ENCODE results near the gene HLF.

Gene HLF

DNA sequence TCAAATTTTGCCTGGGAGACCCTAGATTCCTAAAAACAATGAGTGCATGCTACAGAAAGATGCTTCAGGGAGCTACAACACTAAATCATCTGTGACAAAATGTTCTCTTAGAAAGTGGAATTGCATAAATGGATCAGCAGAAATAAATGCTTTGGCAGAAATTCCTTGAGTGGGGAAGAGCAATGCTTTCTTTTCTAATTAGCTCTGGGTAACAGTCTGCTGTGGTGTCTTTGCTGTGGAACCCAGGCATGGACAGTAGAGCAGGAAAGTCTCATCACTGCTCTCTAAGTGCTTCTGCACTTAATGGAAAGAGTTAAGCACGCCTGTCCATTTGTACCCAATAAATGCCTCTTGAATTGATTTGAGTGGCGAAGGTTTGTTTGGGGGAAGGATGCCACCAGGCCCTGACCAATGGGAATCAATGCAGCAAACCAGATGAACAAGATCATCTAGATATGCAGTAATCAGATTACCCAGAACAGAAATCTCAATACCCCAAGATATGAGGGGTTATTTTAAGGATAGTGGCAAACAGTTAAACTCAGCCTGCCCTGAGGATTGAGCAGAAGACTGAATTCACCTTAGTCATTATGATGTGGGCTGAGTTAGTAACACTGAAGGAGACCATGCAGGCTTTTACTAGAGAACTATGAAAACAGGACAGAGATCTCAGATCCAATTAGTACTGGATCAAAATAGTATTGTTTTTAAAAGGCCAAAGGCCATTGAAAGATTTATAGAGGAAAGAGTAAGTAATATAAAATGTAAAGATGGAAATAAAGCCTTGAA, 13.6 kb downstream of the HLF start:
- DNase-seq, result no peak

DNA sequence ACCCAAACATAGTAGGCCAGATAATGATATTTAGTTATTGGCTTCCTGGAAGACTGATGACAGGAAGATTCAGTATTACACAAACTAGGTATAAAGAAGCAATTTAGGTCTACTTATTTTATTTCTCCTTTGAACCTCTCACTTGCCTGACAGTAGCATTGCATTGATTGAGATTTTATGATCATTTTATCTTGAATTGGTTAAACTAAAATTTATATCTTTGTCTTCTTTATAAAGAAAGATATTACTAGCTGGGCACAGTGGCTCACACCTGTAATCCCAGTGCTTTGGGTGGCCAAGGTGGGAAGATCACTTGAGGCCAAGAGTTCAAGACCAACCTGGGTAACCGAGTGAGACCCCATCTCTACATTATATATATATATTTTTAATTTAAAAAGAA, 14.4 kb downstream of the HLF start:
- no peak for DNase-seq

DNA sequence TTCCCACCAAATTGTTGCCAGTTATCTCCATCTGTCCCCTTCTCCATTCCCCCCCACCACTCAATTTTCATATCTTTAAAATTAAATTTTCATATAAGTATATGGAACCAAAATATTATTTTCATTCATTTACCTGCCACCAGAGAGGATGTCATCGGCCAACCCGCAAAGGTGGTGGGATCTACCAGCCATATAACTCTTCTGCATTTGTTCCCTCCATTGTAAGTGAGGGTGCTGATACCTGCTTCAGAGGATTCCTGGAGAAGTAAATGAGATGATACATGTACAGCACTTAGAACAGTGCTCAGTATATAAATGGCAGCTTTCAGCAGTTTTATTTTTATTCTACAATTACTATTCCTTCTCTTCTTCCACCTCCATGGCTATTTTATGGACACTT, 15.0 kb downstream of the HLF start:
- no peak for DNase-seq

DNA sequence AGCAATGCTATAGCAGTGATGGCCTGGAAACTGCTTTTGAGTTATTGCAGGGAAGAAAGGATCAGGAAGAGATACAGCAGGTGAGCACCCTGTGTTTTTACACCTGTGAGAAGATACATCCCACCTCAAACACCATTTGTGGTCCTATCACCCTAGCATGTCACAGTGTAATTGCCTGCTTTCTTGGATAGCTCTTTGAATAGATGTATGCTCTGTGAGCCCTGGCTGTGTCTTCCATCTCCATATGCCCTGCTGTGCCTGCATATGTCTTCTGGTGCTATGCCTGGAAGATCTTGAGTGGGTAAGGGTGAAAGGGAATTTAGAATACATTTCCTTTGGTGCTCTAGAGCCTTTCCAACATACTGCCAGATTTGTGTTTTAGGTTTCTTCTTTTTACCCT, 15.5 kb downstream of the HLF start:
- no peak for DNase-seq

DNA sequence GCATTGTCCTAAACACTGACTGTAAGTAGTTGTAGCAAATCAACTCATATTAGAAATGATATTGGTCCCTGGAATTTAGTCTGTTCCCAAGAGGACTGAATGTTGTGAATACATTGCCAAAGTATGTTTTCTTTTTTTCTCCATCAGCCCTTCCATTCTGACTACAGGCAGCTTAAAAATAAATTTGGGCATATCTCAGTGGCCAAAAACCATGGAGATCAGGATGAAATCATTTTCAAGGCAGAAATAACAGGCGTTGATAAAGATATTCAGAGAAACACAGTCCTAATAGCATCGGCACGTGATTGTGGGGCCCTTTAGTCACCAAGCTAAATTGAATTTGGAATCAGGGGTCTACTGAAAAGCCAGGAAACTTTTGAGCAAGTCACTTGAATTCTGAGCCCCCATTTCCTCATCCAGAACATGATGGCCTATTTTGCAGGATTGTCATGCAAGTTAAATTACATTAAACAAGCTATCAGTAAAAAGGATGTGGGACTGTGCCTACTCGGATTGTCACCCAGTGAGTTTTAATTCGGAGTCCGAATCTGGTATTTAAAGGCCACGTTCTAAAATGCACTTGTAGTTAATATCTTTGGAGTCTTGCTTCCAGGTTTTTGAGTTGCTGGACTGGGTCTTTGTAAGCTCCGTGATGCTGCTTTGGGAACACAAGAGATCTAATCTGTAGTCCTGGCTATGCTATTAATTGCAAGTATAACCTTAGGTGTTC, 17.1 kb downstream of the HLF start:
- DNase-seq, result no peak

DNA sequence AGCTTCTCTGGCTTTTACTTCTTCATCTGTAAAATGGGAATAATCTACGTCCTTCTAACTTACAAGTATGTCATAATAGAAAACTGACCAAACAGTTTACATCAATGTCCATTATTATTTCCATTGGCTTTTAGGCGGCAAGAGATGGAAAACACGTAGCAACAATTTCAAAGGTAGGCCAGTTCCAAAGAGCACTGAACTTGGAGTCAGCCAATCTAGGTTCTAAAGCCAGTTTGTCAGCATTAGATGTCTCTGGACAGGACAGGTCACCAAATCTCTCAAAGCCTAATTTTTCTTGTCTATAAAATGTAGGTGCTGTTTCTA, 17.6 kb downstream of the HLF start:
- no peak for DNase-seq

DNA sequence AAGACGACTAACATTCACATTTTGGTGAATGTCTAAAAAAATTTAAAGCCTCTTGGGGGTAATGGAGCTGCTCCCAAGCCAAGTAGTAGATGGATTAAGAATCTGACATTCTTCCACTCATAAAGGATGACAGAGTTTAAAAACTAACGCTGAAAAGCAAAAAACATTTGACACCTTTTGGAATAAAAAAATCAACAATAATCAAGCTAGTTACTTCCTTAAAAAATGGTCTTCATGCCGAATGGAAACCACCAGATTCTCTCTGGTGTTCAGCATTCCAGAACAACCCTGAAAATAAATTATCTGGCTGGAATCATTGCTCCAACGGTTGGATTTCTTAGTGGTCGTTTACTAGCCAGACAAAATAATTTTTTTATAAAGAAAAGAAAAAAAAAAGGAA, 18.0 kb downstream of the HLF start:
- DNase-seq, result no peak

DNA sequence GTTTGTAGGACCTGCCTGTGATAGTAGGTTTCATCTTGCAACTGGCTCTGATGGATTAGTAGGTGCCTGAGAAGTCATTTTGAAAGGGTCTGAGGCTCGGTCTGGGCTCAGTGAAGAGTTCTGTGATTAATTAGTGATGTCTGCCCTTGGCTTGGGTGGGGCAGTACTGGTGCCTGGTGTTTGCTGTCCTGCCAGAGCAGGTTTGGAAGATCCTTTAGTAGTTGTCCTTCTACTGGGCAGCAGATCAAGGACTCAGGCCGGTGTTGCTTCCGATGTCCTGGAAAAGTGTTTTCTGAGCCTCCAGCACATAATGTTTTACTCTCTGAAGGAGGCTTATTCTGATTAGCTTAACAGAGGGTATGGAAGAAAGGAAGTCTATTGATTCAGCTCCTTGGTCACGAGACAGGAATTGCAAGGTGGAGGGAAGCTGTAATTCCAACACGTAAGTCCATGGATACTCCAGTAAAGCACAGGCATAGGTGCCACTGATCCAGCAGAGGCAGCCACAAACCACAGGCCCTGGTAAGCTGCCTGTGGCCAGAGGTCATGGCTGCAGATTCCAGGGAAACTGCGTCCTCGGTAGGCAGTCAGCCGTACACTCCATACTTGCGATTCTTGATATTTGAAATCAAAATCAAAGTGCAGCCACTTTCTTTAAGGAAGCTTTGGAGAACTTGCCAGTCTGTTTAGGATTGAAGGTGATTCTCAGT, 18.7 kb downstream of the HLF start:
- no peak for DNase-seq

DNA sequence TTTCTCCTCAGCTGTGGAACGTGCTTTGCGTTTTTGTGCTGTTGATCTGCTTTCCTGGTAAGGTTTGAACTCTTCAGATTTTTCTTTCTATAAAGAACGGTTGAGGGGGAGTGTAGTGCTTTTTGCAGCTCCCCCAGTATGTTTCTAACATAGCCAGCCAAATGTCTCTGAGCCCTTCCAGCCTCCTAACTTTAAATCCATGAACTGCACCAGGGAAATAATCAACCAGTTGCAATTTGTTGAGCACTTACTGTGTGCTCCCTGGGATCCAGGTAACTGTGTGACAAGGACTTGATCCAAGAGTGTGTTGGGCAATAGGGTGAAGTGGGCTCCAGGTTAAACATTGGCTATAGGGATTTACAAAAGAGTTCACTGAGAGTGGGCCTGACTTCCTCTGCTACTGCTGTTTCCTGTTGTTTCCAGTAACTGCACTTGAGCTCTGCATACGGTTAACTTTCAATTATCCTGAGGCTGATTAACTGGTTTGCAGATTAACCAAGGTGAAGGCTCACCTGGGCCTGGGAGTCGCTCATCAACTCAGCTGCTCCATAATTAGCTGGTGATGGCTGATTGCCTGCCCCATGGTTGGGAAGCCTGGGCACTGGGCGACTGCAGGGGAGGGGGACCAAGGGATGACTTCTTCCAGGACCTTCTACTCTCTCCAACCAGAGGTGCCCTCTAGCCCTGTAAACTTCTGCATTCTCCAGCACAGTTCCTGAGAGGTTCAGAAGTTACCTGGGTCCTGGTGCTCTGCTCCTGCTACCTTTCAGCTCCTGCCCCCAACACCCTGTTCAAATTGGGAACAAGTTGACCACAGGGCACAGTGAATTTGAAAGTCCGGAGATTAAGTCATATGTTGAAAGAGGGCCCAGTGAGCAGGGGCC, 19.5 kb downstream of the HLF start:
- no peak for DNase-seq

DNA sequence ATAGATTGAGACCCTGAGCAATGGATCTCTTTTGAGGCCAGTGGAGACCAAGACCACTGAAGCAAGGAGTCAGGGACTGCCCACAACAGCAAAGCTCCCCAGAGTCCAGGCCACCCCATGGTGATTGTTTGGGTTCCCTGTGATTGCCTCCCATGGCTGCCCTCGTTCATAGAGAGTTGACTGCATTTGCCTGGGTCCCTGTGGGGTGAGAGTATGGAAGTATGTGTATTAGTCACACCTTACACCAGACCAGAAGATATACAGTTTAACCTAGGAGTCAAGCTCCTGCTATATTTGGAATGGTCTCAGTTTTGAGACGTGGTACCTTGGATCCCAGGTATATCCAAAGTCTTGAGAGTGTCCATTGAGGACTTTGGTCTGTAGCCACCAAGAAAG, 20.2 kb downstream of the HLF start:
- no peak for DNase-seq

DNA sequence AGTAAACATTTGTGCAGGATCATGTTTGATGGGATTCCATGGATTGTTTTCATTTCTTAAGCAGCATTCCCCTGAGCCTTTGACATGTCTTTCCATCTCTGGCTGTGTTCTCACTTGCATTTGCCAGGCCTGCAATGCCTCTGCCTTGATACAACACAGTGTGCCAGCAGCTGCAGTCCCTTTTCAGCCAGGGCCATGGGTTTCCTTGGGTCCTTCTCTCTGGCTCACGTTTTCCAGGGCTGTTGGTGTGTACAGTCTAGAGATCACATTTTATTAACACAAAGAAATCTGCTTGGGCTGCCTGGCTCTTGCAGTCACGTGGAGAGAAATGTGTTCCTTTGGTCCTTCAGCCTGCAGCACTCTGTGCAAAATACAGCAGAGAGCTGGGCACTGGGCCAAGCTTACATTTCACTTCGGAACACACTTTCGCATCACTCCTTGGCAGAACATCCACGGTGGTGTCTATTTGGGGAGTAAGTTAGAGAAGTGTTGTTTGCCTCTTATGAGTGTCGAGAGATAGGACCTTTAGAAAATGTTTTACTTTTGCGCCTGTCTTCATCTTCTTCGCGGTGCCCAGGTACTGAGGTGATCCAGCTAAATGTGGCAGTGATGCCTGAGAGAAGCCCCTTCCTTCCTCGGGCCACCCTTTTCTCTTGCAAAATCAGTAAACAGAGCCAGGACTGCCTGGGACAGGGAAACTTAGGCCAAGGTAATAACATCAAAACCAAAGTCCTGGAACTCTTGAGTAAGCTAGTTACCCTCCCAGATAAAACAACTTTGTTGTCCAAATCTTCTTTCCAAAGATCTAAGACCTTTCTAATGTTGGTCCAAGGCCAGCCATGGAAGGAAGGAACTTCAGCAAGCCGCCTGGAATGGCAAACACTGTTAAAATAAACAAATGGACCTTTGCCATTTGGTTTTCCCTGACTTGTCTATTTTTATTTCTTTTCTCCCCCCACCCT, 20.9 kb downstream of the HLF start:
- DNase-seq, result no peak

DNA sequence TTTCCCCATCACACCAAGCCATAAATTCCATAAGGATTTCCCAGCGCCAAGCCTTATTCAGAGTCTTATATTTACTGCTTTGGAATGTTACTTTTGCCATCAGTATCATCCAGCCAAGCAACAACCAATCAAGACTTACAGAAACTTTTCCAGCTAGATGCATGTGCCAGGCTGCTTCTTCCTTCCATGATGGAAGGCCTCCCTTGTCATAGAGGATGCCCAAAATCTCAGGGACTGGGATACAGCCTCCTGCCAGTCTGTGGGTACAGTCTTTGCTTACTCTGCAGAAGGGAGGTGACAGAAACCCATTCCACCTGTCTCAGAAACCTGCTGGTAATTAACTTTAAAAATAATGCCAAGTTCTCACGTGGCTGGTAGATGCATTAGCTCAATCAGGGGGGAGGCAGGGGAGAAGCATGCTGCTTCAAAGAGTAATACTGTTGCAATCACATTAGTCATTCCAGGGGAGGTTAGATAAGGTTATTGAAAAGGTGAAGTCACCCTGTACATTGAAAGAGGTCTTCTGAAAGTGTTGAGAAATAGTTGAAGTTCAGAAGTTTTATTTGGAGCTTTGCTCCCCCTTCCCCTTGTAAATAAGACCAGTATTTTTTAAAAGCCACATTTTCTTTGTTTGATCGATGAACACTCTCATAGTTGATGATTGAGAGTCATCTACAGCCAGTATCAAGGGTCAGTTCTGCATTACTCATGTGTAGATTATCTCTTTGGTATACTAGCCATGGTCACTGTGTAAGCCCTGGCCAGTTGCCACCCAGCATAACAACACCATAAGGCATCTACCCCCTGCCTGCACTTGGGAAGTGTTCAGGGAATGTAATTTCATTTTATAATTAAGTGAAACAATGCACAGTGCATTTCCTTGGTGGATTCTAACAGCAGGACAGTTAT, 22.2 kb downstream of the HLF start:
- DNase-seq, result no peak

DNA sequence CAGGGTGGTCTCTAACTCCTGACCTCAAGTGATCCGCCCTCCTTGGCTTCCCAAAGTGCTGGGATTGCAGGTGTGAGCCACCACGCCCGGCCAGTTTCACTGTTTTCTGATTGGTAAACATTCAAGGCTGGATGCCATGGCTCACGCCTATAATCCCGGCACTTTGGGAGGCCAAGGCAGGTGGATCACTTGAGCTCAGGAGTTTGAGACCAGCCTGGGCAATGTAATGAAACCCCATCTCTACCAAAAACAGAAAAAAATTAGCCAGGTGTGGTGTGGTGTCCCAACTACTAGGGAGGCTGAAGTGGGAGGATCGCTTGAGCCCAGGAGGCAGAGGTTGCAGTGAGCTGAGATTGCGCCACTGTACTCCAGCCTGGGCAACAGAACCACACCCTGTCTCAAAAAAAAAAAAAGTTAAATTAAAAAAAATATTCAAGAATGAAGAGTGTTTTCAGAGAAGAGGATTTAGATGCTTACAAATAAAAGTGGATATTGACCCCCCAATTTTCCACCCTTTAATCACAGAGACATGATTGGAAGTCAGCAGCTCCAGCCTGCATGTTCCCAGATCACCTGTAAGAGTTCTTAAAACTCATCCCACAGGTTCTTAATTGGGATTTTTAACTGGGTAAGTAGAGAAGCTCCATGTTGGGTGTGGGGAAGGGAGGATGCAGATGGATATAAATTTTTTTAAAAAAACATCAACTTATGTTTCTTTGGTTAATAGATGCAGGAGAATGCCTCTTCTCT, 23.8 kb downstream of the HLF start:
- DNase-seq, result no peak

DNA sequence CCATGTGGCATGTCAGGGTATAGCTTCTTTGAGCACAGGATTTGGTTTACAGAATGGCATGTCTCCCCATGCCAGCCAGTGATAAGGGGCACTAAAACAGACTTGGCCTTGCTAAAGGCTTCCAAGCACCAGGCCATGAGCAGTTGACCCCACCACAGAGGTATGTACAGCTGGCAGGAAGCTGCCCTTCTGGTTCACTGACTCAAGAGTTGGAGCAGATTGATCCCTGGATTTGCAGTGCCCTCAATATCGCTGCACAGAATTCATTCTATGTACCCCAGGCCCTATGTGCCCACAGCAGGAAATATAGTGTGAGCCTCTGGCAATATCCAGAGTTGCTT, 24.3 kb downstream of the HLF start:
- no peak for DNase-seq

DNA sequence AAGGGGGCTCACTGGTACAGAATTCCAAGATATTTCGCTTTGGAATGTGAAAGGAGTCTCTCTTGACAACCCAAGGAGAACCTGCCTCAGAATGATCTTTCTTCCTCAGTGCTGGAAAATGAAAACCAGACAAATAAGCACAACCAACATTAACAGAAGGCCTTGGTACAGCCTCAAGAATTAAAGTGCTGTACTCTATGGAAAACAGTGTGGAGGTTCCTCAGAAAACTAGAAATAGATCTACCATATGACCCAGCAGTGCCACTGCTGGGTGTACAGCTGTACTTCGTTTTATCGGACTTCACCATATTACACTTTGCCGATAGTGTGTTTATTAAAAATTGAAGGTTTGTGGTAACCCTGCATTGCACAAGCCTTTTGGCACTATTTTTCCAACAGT, 25.2 kb downstream of the HLF start:
- no peak for DNase-seq

DNA sequence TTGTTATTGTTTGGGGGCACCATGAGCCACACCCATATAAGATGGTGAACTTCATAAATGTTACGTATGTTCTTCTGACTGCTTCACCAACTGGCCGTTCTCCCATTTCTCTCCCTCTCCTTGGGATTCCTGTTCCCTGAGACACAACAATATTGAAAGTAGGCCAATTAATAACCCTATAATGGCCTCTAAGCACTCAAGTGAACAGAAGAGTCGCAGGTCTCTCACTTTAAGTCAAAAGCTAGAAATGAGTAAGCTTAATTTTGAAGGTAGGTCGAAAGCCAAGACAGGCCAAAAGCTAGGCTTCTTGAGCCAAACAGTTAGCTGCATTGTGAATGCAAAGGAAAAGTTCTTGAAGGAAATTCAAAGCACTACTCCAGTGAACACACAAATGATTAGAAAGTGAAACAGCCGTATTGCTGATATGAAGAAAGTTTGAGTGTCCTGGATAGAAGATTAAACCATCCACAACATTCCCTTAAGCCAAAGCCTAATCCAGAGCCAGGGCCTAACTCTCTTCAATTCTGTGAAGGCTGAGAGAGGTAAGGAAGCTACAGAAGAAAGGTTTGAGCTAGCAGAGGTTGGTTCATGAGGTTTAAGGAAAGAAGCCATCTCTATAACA, 25.8 kb downstream of the HLF start:
- DNase-seq, result no peak

DNA sequence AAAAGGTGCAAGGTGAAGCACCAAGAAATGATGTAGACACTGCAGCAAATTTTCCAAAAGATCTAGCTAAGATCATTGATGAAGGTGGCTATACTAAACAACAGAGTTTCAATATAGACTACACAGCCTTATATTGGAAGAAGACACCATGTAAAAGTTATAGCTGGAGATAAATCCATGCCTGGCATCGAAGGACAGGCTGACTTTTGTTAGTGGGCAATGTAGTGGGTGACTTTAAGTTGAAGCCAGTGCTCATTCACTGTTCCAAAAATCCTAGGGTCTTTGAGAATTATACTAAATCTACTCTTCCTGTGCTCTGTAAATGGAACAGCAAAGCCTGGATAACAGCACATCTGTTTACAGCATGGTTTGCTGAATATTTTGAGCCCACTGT, 26.4 kb downstream of the HLF start:
- DNase-seq, result no peak

DNA sequence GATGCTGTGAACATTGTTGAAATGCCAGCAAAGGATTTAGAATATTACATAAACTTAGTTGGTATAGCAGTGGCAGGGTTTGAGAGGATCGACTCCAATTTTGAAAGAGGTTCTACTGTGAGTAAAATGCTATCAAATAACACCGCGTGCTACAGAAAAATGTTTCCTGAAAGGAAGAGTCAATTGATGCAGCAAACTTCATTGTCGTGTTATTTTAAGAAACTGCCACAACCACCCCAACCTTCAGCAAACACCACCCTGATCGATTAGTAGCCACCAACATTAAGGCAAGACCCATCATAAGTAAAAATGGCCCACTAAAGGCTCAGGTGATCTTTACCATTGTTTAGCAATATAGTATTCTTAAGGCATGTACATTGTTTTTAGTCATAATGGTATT, 27.3 kb downstream of the HLF start:
- no peak for DNase-seq

DNA sequence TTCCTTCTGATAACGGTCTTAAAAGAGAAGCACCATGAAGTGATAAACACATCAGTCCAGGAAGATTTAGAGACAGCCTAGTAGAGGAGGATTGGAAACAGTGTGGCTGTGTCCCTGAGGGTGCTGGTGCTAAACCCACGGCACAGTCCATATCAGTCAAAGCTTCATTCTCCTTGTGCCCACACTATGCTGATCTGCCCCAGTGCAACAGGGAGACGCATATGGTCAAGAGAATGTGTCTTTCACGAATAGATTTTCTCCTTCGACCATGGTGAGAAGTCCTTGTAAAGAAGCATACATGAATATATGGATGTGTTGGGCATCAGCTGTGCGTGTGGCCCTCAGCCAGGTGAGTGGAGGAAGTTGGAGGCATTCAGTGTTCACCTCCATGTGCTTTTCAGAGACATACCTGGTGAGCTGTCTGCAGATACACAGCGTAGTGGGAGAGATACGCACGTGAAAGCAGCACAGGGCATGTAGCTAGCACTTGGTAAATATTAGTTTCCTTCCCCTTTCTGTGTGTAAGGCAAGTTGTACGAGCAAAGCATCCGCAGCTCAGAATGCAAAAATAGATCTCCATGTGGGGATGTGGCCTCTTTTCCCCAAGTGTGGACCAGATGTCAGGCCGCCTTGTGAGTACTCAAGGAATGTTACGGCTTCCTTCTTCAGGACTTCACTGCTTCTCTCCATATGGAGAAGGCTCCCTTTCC, 29.4 kb downstream of the HLF start:
- DNase-seq, result no peak

Data from activated CD8-positive, alpha-beta memory T cell treated with anti-CD3 and anti-CD28 coated beads, Interleukin-2, amount 50 U/mL, for 4 hours (primary cell).